Endodermal cell (in vitro differentiated cells): ENCODE results near the gene ZNF197. TPM values are rescaled to one million over a fixed set of nuclear protein-coding genes. Genes with fewer than 3 reads are reported as not detected.

Source experiments
- DNase-seq: peaks from one replicate; pipeline ENCODE4 v3.0.0-alpha.2; 2017
- H3K27ac ChIP-seq: 2 replicates; pipeline ENCODE4 v1.5.1; 2013; ENCODE audit warnings: mild to moderate bottlenecking, low read depth, low read length, moderate library complexity
- H3K27me3 ChIP-seq: 2 replicates; pipeline ENCODE4 v1.6.1; 2013; ENCODE audit warnings: mild to moderate bottlenecking, low read length, moderate library complexity; ENCODE audit not compliant: insufficient read depth, control insufficient read depth, poor library complexity, severe bottlenecking
- H3K36me3 ChIP-seq: 2 replicates; pipeline ENCODE4 v1.7.0; 2013; ENCODE audit warnings: mild to moderate bottlenecking, low read length, moderate library complexity; ENCODE audit not compliant: control insufficient read depth, insufficient read depth
- H3K4me1 ChIP-seq: one replicate; pipeline ENCODE4 v1.7.0; 2013; ENCODE audit warnings: low read length; ENCODE audit not compliant: control insufficient read depth, insufficient read depth
- H3K4me3 ChIP-seq: 2 replicates; pipeline ENCODE4 v1.5.1; 2013; ENCODE audit warnings: mild to moderate bottlenecking, low read length, moderate library complexity
- H3K9ac ChIP-seq: 2 replicates; pipeline ENCODE4 v1.6.1; 2013; ENCODE audit warnings: mild to moderate bottlenecking, low read length, moderate library complexity; ENCODE audit not compliant: poor library complexity, severe bottlenecking; ENCODE audit errors: extremely low read depth
- H3K9me3 ChIP-seq: 2 replicates; pipeline ENCODE4 v1.6.1; 2013; ENCODE audit warnings: mild to moderate bottlenecking, low read length, moderate library complexity; ENCODE audit not compliant: control insufficient read depth
- H3K27ac Mint-ChIP-seq: 2 replicates; pipeline ENCODE4 v1.8.0; 2020; ENCODE audit warnings: mixed read lengths
- H3K27me3 Mint-ChIP-seq: 2 replicates; pipeline ENCODE4 v1.8.0; 2021; ENCODE audit warnings: mild to moderate bottlenecking, mixed read lengths; ENCODE audit not compliant: insufficient read depth
- H3K36me3 Mint-ChIP-seq: 2 replicates; pipeline ENCODE4 v1.8.0; 2020; ENCODE audit warnings: low read depth, mixed read lengths
- H3K4me1 Mint-ChIP-seq: 2 replicates; pipeline ENCODE4 v1.8.0; 2020; ENCODE audit warnings: mixed read lengths
- H3K4me3 Mint-ChIP-seq: 2 replicates; pipeline ENCODE4 v1.8.0; 2020; ENCODE audit warnings: mild to moderate bottlenecking, moderate library complexity, mixed read lengths
- H3K9me3 Mint-ChIP-seq: 2 replicates; pipeline ENCODE4 v1.8.0; 2020; ENCODE audit warnings: mild to moderate bottlenecking, mixed read lengths
- CTCF ChIP-seq: fragments of 200-600 bp; sonication (generic); conservative IDR thresholded peaks from 2 replicates; pipeline ENCODE4 v1.5.0; 2021; ENCODE audit warnings: antibody characterized with exemption, mild to moderate bottlenecking
- WGBS, 2 experiments: methylation state at CpG; one replicate each; pipeline versions ENCODE4 v1.1.5 to v1.1.7; 2013; ENCODE audit warnings: missing lambda C conversion rate in 2 of 2, mixed read lengths in 1 of 2; ENCODE audit not compliant: insufficient coverage in 1 of 2, insufficient read length in 1 of 2; 5-methylcytosine and 5-hydroxymethylcytosine counted together
- total RNA-seq, 2 donors: library from RNA; stranded (reverse); fragmentation: NEBNext Ultra II Directional in 1 of 2; extraction: Animal tissue kit (Norgen Biotek cat#: 25700) in 1 of 2; gene quantifications; 2 replicates in 1 of 2; 3 replicates in 1 of 2; pipeline ENCODE4 v1.2.1, GENCODE V29; 2021

Gene ZNF197
- total RNA-seq, 2 donors from 2014 or later: 22.7 to 31.9 TPM

DNA sequence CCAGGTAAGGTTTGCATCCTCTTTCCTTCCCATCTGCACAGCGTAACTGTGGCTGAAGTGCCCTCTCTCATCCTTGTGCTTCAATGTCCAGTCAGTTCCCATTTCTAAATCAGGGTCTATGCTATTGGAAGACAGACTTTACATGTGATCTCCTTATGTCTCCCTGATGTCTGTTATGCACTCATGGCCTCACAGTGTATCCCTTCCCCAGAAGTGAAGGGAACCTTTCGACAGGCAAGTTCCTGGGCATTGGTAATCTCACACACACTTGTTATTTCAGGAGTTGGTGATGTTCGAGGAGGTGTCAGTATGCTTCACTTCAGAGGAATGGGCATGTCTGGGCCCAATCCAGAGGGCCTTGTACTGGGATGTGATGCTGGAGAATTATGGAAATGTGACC, 7.4 kb downstream of the ZNF197 start:
- Histone ChIP-seq H3K9ac (no peak overlapping the region), H3K4me1 (no peaks in the 10 kb centered on the region), H3K4me3 (no peak overlapping the region), H3K36me3 (peaks cover 70% of the 10 kb centered on the region), H3K9me3 (no peaks in the 10 kb centered on the region), H3K27me3 (no peaks in the 10 kb centered on the region), H3K27ac (no peak overlapping the region)
- peaks cover 69% of the 10 kb centered on the region for H3K36me3 Mint-ChIP-seq
- H3K9me3 Mint-ChIP-seq: peaks cover 2% of the 10 kb centered on the region
- H3K4me3 Mint-ChIP-seq: no peak overlapping the region
- no peak overlapping the region for H3K27ac Mint-ChIP-seq
- no peak for TF ChIP-seq CTCF
- DNase-seq: no peak
- no peaks in the 10 kb centered on the region for H3K4me1 Mint-ChIP-seq
- H3K27me3 Mint-ChIP-seq: no peaks in the 10 kb centered on the region
- 85 to 93% methylated on average over 3 of the region's 3 CpGs for WGBS, 2 experiments

GRCh38 chr3:44642337-44642736, 17.5 kb downstream of the ZNF197 start:
- Histone ChIP-seq H3K9ac (no peak overlapping the region), H3K27ac (no peak overlapping the region), H3K9me3 (peaks cover 59% of the 10 kb centered on the region), H3K4me1 (no peaks in the 10 kb centered on the region), H3K36me3 (peaks cover 70% of the 10 kb centered on the region), H3K27me3 (no peaks in the 10 kb centered on the region), H3K4me3 (peak overlapping the region; percentile 52)
- no peaks in the 10 kb centered on the region for H3K27me3 Mint-ChIP-seq
- DNase-seq: no peak
- peaks cover 94% of the 10 kb centered on the region for H3K9me3 Mint-ChIP-seq
- H3K4me1 Mint-ChIP-seq: no peaks in the 10 kb centered on the region
- peaks cover 81% of the 10 kb centered on the region for H3K36me3 Mint-ChIP-seq
- no peak overlapping the region for H3K4me3 Mint-ChIP-seq
- no peak for TF ChIP-seq CTCF
- no peak overlapping the region for H3K27ac Mint-ChIP-seq
- WGBS, 2 experiments: 91 to 100% methylated on average over 3 to 4 of the region's 4 CpGs

- DNase-seq: no peak
- no peak overlapping the region for H3K27ac ChIP-seq
- no peaks in the 10 kb centered on the region for H3K4me1 ChIP-seq
- H3K36me3 ChIP-seq: peaks cover 63% of the 10 kb centered on the region
- 96 to 97% methylated on average over 4 of the region's 4 CpGs for WGBS, 2 experiments
- H3K4me1 Mint-ChIP-seq: no peaks in the 10 kb centered on the region
- H3K27ac Mint-ChIP-seq: no peak overlapping the region
- H3K27me3 ChIP-seq: no peaks in the 10 kb centered on the region
- H3K4me3 Mint-ChIP-seq: no peak overlapping the region
- peaks cover 74% of the 10 kb centered on the region for H3K36me3 Mint-ChIP-seq
- H3K9me3 ChIP-seq: peaks cover 53% of the 10 kb centered on the region
- peaks cover 87% of the 10 kb centered on the region for H3K9me3 Mint-ChIP-seq
- H3K27me3 Mint-ChIP-seq: no peaks in the 10 kb centered on the region
- peak overlapping the region; percentile 52 for H3K4me3 ChIP-seq
- no peak overlapping the region for H3K9ac ChIP-seq
- TF ChIP-seq CTCF: no peak
These were observed 18.2 kb downstream of the ZNF197 start for GRCh38 chr3:44643024-44643423.
